Stimulated activated CD4-positive, alpha-beta T cell treated with anti-CD3 and anti-CD28 coated beads, TNF-alpha, amount 100 ng/mL, for 24 hours (primary cell): ENCODE measurements around the gene CSNK2A3.

Experiments used
- DNase-seq, 3 experiments: peaks; one replicate each; pipeline ENCODE4 v3.0.0-alpha.2; 2020; ENCODE audit warnings: low read depth in 3 of 3

The CSNK2A3 gene

DNA sequence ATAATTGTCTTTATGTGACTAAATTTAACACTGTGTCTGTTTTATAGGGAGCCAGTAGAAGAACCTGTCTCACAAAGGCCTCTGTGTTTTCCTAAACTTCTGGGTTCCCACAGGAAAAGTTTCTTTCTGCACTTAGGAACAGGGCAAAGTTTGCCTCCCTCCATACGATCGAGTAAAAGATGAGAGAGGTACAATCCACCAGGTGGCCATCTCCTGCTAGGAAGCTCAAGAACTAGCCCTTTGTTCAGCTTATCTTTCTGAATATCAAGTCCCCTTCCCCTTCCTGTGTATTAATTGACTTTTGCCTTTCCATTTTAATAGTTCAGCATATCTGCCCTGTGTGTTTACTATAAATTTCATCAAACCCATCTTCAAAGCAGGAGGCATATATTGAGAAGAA is 18.0 kb downstream of the CSNK2A3 start:
- DNase-seq, result no peak

- no peak for DNase-seq
These were observed 18.4 kb downstream of the CSNK2A3 start for GRCh38 chr11:11334607-11335006.

- DNase-seq, result no peak
These were observed 20.8 kb downstream of the CSNK2A3 start for GRCh38 chr11:11332141-11332710.

DNA sequence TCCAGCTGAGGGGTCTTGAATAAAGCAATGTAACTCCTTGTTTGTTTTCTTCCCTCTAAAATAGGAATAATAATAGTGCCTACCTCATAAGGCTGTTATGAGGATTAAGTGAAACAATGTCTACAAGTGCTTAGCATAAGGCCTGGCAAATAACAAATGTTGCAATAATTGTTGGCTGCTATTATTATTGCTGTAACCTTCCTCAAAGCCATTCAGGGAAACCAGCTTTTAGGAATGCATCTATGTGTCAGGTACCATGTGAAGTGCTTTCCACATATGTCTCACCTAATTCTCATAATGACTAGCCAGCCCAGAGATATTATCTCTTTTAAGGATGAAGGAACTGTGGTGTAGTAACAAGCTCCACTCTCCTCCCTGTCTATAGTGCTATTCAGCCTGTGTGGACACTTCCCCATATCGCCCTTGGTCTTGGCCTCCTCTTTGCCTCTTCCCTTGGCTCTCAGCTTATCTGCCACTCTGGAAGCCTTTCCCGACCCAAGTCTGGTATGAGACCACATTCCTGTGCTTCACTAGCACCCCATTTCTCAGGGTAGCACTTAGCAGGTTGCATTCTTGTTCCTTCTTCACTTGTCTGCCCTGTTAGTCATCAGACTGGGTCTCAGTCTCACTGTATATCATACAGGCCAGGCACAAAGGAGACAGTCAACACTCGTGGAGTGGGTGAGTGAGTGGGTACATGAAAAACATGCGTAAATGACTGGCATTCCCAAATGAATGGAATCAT is 23.8 kb downstream of the CSNK2A3 start:
- no peak for DNase-seq

GRCh38 chr11:11324090-11324489 is 29.0 kb downstream of the CSNK2A3 start:
- no peak for DNase-seq

GRCh38 chr11:11322101-11322500 is 30.9 kb downstream of the CSNK2A3 start:
- DNase-seq, result no peak

DNA sequence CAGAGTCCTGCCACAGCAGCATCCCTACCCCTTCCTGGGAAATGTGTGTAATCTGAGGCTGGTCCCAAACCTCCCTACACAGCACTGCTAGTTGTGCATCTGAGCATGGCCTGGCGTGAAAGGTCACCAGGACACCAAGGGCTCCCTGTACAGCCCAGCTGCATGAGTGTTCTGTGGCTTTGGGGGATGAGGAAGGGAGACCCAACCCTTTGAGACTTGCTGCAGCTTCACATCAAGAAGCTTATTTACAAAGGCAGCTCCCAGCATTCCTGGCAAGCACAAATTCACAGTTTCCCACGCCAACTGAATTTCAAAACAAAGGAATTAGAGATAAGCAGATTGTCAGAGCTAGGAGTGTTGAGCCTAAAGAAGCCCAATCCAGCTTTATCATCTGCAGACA is 32.2 kb downstream of the CSNK2A3 start:
- DNase-seq, result no peak

DNA sequence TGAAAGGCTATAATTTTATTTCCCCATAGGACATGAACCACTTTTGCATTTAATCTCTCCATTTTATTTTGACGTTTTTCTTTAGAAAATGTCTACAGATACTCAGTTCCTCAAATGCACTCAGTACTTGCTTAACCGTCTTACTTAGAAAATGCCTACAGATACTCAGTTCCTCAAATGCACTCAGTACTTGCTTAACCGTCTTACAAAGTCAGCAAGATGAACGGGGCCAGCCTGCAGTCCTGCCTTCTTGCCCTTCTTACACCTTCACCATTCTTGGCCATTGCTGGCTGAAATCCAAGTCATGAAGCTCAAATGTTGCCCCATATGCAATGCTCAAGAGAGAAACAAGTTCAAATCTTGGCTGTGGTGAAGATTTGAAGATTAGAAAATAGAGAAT is 34.1 kb downstream of the CSNK2A3 start:
- DNase-seq, result no peak

GRCh38 chr11:11318461-11318860 is 34.6 kb downstream of the CSNK2A3 start:
- no peak for DNase-seq

DNA sequence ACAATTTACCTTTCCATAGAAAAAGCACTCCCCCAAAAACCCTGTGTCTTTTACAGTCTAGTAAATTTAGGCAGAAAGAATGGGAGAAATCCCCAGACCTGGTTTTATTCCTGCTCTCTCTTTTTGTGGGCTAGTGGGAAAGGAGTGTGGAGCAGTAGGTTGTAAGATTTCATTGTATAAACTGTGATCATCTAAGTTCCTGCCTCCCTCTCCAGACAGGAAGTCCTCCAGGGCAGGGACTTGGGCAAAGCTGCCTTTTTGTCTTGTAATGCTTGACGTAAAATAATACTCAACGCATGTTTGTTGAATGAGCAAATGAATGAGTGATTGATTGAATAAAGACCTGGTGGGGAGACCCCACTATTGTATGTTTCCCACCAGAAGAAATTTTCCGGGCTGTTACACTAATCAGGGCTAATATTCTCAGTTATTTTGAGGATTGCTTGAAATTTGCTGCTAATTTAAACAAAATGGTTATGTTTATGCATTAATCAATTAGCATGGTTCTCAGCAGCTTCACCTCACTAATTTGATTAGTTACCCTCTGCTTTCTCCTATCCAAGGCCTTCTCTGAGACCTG is 36.3 kb downstream of the CSNK2A3 start:
- no peak for DNase-seq

- DNase-seq, result no peak
These were observed 39.0 kb downstream of the CSNK2A3 start for GRCh38 chr11:11313902-11314692.

GRCh38 chr11:11313426-11313825 is 39.6 kb downstream of the CSNK2A3 start:
- DNase-seq, result no peak

DNA sequence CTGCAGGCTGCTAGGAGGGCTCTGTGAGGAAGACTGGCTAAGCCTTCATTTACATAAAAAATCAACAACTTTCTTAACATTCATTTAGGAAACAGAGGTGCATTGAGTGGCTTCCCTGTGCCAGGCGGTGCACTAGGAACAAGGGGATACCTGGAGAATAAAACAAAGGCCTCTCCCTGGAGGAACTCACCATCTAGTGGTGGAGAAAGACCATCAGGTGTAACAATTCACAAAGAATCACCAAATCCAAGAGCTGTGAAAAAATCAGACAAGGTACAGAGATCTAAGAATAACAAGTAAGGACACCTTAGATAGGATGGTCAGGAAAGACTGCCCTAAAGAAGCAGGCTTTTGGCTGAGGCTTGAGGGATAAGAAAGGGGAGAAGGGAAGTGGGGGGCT is 40.3 kb downstream of the CSNK2A3 start:
- DNase-seq, result no peak

DNA sequence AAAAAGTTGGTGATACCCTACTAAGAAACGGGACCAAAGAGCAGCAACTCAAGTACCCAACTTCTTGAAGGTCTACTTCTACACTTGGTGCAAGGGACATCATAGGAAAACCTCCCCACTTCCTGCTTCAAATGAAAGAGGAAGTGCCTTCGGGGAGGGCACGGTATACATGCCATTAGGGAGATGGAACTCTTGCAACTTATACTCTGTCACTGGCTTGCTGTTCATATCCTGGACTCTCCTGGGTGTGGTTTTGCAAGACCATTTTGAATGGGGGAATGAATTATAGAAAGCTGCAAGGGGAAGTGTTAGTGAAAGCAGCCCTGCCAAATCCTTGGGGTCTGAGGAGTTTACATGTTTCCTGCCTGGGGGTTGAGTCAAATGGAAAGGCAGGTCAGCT is 41.9 kb downstream of the CSNK2A3 start:
- no peak for DNase-seq

- no peak for DNase-seq
These were observed 43.1 kb downstream of the CSNK2A3 start for GRCh38 chr11:11309906-11310305.

DNA sequence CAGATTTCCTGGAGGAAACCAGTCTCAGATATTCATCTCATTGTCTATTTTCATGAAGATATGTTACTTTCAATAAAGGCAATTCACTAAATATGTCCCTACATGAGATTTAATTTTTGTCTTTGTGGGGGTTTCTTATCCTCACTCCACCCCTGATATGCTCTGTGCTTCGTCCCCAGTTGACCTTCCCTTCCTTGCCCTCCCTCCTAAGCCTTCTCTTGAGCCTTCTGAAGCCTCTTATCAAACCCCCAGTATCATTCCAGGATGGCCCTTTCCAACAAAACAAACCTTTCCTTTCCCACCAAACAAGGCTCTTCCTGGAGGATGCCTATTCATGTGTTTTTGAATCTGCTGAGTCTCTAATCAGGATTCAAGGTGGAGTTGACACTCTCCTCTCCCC is 44.8 kb downstream of the CSNK2A3 start:
- no peak for DNase-seq

DNA sequence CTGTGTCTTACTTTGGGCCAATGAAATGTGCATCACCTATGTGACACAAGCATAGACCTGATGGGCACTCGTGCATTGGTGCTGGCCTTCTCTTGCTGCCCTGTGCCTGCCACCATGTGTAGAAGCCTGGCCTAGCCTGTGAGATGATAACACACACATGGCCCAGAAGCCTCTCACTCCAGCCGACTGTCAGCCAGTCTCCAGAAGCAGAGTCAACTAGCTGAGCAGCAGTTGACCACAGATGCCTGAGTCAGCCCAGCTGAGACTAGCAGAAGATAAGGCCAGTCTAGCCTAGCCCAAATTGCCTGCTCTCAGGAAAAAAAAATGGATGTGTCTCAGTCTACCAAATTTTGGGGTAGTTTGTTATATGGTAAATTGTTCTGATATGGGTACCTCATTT is 46.2 kb downstream of the CSNK2A3 start:
- DNase-seq, result no peak

- no peak for DNase-seq
These were observed 48.5 kb downstream of the CSNK2A3 start for GRCh38 chr11:11304550-11304949.

- DNase-seq, result no peak
These were observed 50.5 kb downstream of the CSNK2A3 start for GRCh38 chr11:11302565-11302964.
